OCI-LY1 (cell line): ENCODE measurements around the gene CCL2.

Experiments
- H2AFZ ChIP-seq: fragments of 200-600 bp; sonication (generic), shearing (Covaris generic); 2 replicates; pipeline ENCODE4 v1.6.0; 2014; ENCODE audit warnings: antibody characterized with exemption, mild to moderate bottlenecking, low read length
- H3F3A ChIP-seq: fragments of 200-600 bp; sonication (generic), shearing (Covaris generic); 2 replicates; pipeline ENCODE4 v1.6.0; 2014; ENCODE audit warnings: mild to moderate bottlenecking, antibody characterized with exemption, low read length, moderate library complexity; ENCODE audit not compliant: insufficient read depth
- H3K27ac ChIP-seq: fragments of 200-600 bp; sonication (generic); 2 replicates; pipeline ENCODE4 v1.5.1; 2014; ENCODE audit warnings: low read length, mixed run types, mild to moderate bottlenecking, low read depth; ENCODE audit not compliant: poor library complexity, severe bottlenecking
- H3K27me3 ChIP-seq: fragments of 200-600 bp; sonication (generic); 2 replicates; pipeline ENCODE4 v1.6.0; 2014; ENCODE audit warnings: antibody characterized with exemption, mild to moderate bottlenecking, low read length, moderate library complexity; ENCODE audit not compliant: insufficient read depth
- H3K36me3 ChIP-seq: fragments of 200-600 bp; sonication (generic); 2 replicates; pipeline ENCODE4 v1.6.1; 2014; ENCODE audit warnings: mild to moderate bottlenecking, antibody characterized with exemption, low read length, moderate library complexity, mixed read lengths; ENCODE audit not compliant: insufficient read depth
- H3K4me1 ChIP-seq: fragments of 200-600 bp; sonication (generic); 2 replicates; pipeline ENCODE4 v1.5.1; 2014; ENCODE audit warnings: mild to moderate bottlenecking, low read length, moderate library complexity; ENCODE audit not compliant: insufficient read depth, severe bottlenecking
- H3K4me2 ChIP-seq: fragments of 200-600 bp; sonication (generic), shearing (Covaris generic); 2 replicates; pipeline ENCODE4 v1.6.1; 2014; ENCODE audit warnings: low read length
- H3K4me3 ChIP-seq: fragments of 200-600 bp; sonication (generic); 2 replicates; pipeline ENCODE4 v1.5.1; 2014; ENCODE audit warnings: low read length, low read depth, mild to moderate bottlenecking, mixed read lengths; ENCODE audit not compliant: poor library complexity, severe bottlenecking
- H3K79me2 ChIP-seq: fragments of 200-600 bp; shearing (Covaris generic); 2 replicates; pipeline ENCODE4 v1.6.1; 2016; ENCODE audit warnings: mixed run types, low read length, mixed read lengths; ENCODE audit not compliant: insufficient read depth
- H3K9ac ChIP-seq: fragments of 200-600 bp; sonication (generic), shearing (Covaris generic); 2 replicates; pipeline ENCODE4 v1.6.1; 2014; ENCODE audit warnings: mild to moderate bottlenecking, low read length, mixed read lengths
- H3K9me2 ChIP-seq: fragments of 200-600 bp; sonication (generic), shearing (Covaris generic); 2 replicates; pipeline ENCODE4 v1.6.1; 2014; ENCODE audit warnings: low read depth, mild to moderate bottlenecking, low read length, mixed read lengths
- H3K9me3 ChIP-seq: fragments of 200-600 bp; shearing (Covaris generic); 2 replicates; pipeline ENCODE4 v1.6.1; 2014; ENCODE audit warnings: low read length, mixed read lengths
- H4K20me1 ChIP-seq: fragments of 200-600 bp; sonication (generic), shearing (Covaris generic); 2 replicates; pipeline ENCODE4 v1.6.0; 2016; ENCODE audit warnings: mild to moderate bottlenecking, low read length; ENCODE audit not compliant: insufficient read depth
- EZH2 ChIP-seq: fragments of 200-600 bp; sonication (generic), shearing (Covaris generic); IDR thresholded peaks from 2 replicates; pipeline ENCODE4 v1.8.0; 2017; ENCODE audit warnings: borderline replicate concordance, mixed run types, mild to moderate bottlenecking, antibody characterized with exemption, low read length, moderate library complexity, mixed read lengths
- TF ChIP-seq, protein P1 (sequence below): fragments of 200-600 bp; sonication (generic), shearing (Covaris generic); IDR thresholded peaks from 2 replicates; pipeline ENCODE4 v1.5.1; 2017; ENCODE audit warnings: mild to moderate bottlenecking, antibody characterized with exemption, low read length, moderate library complexity, mixed read lengths

CCL2 gene

GRCh38 chr17:34260861-34261260 lies 5.8 kb downstream of the CCL2 start:
- no peak overlapping the region for H3K4me2 ChIP-seq
- no peaks in the 10 kb centered on the region for H3F3A ChIP-seq
- no peaks in the 10 kb centered on the region for H3K9me3 ChIP-seq
- H3K27ac ChIP-seq: no peak overlapping the region
- no peaks in the 10 kb centered on the region for H3K79me2 ChIP-seq
- TF ChIP-seq, protein P1, sequence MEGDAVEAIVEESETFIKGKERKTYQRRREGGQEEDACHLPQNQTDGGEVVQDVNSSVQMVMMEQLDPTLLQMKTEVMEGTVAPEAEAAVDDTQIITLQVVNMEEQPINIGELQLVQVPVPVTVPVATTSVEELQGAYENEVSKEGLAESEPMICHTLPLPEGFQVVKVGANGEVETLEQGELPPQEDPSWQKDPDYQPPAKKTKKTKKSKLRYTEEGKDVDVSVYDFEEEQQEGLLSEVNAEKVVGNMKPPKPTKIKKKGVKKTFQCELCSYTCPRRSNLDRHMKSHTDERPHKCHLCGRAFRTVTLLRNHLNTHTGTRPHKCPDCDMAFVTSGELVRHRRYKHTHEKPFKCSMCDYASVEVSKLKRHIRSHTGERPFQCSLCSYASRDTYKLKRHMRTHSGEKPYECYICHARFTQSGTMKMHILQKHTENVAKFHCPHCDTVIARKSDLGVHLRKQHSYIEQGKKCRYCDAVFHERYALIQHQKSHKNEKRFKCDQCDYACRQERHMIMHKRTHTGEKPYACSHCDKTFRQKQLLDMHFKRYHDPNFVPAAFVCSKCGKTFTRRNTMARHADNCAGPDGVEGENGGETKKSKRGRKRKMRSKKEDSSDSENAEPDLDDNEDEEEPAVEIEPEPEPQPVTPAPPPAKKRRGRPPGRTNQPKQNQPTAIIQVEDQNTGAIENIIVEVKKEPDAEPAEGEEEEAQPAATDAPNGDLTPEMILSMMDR: no peak
- TF ChIP-seq EZH2: no peak
- H3K9me2 ChIP-seq: no peaks in the 10 kb centered on the region
- H3K9ac ChIP-seq: no peak overlapping the region
- no peaks in the 10 kb centered on the region for H4K20me1 ChIP-seq
- H2AFZ ChIP-seq: no peak overlapping the region
- H3K4me3 ChIP-seq: no peak overlapping the region
- H3K4me1 ChIP-seq: no peaks in the 10 kb centered on the region
- no peaks in the 10 kb centered on the region for H3K27me3 ChIP-seq
- no peaks in the 10 kb centered on the region for H3K36me3 ChIP-seq

DNA sequence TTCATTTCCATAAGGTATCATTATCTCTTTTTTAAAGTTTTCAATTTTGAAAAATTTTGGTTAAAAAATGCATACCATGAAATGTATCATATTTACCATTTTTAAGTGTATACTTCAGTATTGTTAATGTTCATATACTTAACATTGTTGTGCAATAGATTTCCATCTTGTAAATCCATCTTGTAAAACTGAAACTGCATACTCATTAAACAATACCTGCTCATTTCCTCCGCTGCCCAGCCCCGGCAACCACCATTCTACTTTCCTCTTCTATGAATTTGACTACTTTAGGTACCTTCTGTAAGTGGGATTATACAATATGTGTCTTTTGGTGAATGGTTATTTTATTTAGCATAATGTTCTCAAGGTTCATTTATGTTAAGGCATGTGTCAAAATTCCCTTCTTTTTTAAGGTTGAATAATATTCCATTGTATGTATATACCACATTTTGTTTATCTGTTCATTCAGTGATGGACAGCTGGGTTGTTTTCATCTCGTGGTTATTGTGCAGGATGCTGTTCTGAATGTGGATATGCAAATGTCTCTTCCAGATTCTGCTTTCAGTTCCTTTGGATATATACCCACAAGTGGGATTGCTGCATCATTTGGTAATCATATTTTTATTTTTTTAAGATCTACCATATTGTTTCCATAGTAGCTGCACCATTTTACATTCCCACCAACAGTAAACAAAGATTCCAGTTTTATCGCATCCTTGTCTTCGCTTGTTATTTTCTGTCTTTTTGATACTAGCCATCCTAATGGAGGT lies 6.7 kb downstream of the CCL2 start:
- no peaks in the 10 kb centered on the region for H3K36me3 ChIP-seq
- no peak overlapping the region for H2AFZ ChIP-seq
- H3K4me3 ChIP-seq: no peak overlapping the region
- H3K9ac ChIP-seq: no peak overlapping the region
- H4K20me1 ChIP-seq: no peaks in the 10 kb centered on the region
- H3F3A ChIP-seq: no peaks in the 10 kb centered on the region
- H3K4me2 ChIP-seq: no peak overlapping the region
- H3K4me1 ChIP-seq: no peaks in the 10 kb centered on the region
- no peaks in the 10 kb centered on the region for H3K27me3 ChIP-seq
- H3K27ac ChIP-seq: no peak overlapping the region
- H3K9me3 ChIP-seq: no peaks in the 10 kb centered on the region
- no peaks in the 10 kb centered on the region for H3K79me2 ChIP-seq
- no peak for TF ChIP-seq EZH2
- TF ChIP-seq, protein P1: no peak
- H3K9me2 ChIP-seq: no peaks in the 10 kb centered on the region

- Histone ChIP-seq H3K27me3 (no peaks in the 10 kb centered on the region), H2AFZ (no peak overlapping the region), H3K27ac (no peak overlapping the region), H3K9me2 (no peaks in the 10 kb centered on the region), H4K20me1 (no peaks in the 10 kb centered on the region), H3K4me1 (no peaks in the 10 kb centered on the region), H3K4me3 (no peak overlapping the region), H3K4me2 (no peak overlapping the region), H3K79me2 (no peaks in the 10 kb centered on the region), H3K9me3 (no peaks in the 10 kb centered on the region), H3K36me3 (no peaks in the 10 kb centered on the region), H3K9ac (no peak overlapping the region), H3F3A (no peaks in the 10 kb centered on the region)
- TF ChIP-seq, protein P1: no peak
Observed at GRCh38 chr17:34265711-34266110, 10.6 kb downstream of the CCL2 start.
